Stimulated activated CD4-positive, alpha-beta T cell treated with anti-CD3 and anti-CD28 coated beads, Interleukin-1b, Interleukin-23, amount 100 ng/mL, for 48 hours (primary cell): Measurements from ENCODE around the gene ADAM19.

Experiments used
- DNase-seq: peaks from one replicate; pipeline ENCODE4 v3.0.0-alpha.2; 2020

ADAM19 gene

DNA sequence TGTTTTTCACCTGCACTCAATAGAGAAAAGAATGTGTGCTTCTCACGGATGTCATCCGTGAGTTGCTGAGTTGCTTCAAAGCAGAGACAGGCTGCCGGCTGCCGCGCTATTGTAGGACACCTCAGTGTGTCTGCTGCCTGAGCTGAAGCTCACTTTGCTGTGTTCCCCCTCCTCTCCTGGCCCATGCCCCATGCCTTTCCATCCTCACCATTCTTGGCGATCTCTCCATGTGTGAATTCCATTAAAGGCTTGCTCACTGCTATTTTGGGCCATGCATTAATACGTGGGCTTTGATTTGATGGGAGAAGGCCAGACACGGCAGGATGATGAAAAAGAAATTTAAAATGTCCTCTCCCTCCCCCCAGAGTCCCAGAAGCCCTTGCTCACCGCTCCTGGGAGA is 14.5 kb downstream of the ADAM19 start:
- no peak for DNase-seq

DNA sequence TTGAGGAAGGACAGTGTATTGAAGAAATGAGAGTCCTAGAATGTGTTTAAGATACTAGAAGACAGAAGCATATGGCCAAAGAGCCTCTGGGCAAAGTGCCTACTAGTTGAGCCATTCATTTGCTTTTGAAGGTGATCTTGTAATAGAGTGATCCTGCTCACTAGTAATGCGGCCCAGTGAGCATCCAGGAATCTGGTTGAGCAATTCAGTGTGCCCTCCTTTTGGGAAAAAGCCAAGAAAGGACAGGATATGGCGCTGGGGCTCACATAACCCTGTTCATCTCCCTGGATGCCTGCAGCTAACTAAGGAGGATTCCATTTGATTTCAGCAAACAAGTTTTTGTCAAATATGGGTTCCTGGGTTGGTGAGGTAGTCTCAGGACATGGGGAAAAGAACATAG is 16.3 kb downstream of the ADAM19 start:
- DNase-seq, result no peak

DNA sequence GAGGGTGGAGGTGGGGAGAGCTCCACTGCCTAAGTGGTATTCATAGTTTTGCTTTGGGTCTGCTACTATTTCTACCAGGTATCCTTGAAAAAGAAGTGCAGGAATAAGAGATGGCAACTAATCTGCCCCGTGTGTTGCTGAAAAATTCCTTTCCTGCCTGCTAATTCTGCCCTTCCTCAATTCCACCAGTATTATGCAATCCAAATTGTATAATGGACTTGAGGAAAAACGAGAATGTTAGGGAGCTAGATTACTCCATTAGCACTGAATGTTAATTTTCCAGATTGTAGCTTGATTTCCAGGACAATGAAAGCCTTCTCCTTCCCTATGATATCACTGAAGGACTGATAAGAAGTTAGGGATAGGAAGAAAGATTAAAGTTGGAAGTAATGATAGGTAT is 16.9 kb downstream of the ADAM19 start:
- no peak for DNase-seq

DNA sequence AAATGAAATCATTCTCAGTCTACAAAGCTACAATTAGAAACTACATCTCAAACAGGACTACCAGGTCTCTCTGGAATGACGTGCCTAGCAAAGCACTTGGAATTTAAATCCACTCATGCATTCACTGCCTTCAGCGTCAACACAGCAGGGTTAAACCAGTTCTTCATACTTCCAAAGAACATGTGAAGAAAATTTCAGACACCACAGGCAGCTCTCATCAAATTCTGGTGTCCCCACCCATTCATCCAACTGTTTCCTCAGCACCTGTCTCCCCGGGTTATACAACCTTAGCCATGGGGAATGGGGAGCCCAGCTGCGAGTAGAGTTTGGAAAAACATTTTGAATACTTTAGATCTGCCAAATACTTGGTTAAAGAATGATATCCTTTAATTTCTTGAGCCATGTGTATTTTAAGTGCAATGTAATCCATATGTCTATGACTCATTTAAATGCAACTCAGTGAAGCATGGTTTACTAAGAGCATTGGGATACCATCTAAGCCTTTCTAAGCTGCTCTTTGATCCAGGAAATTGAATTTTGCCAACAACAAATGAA is 17.5 kb downstream of the ADAM19 start:
- DNase-seq, result no peak

DNA sequence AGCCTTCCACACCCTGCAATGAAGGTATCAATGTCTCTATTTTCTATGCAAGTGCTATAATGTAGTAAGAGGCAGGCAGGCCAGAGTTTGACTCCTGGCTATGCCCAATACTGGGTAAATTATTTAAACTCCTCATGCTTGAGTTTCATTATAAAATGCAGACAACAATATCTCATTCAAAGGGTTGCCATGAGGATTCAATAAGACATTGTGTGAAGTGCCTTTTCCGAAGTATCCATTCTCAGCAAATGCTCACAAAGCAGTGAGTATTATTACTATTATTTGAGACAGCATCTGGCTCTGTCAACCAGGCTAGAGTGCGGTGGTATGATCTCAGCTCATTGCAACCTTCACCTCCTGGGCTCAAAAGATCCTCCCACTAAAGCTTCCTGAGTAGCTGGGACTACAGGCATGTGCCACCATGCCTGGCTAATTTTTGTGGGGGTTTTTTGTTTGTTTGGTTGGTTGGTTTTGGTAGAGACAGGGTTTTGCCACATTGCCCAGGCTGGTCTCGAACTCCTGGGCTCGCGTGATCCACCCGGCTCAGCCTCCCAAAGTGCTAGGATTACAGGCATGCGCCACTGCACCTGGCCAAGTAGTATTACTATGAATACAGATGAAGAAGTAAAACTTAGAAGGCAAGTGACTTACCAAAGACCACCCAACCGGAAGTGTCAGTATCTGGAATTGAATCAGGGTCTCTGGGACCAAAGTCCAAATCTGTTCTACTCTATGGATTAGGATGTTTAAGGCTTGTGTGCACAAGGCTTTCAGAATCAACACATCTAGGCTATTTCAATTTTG is 18.8 kb downstream of the ADAM19 start:
- no peak for DNase-seq

DNA sequence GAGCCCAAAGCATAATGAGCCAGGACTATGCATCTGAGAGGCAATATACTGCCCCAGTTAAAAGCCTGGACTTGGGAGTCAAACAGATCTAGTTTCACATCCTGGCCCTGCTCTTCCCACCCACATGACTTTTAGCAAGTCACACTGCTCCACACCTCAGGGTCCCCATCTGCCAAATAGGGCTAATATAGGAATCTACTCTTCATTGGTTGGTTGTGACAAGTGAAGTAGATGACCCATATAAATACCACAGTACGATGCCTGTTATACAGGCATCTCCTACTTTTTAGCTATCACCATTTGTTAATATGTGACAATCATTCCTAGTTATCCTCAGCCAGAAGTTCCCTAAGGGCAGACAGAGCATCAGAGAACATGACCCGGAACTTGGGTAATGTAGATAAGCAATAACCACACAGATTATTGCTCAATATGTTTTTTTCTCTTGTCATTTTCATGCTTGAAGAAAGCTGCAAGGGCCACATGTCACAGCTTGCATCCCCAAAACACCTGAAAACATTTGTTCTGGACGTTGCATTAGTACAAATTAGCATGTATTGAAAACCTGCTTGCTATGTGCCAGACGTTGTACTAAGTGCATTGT is 20.4 kb downstream of the ADAM19 start:
- DNase-seq, result no peak

DNA sequence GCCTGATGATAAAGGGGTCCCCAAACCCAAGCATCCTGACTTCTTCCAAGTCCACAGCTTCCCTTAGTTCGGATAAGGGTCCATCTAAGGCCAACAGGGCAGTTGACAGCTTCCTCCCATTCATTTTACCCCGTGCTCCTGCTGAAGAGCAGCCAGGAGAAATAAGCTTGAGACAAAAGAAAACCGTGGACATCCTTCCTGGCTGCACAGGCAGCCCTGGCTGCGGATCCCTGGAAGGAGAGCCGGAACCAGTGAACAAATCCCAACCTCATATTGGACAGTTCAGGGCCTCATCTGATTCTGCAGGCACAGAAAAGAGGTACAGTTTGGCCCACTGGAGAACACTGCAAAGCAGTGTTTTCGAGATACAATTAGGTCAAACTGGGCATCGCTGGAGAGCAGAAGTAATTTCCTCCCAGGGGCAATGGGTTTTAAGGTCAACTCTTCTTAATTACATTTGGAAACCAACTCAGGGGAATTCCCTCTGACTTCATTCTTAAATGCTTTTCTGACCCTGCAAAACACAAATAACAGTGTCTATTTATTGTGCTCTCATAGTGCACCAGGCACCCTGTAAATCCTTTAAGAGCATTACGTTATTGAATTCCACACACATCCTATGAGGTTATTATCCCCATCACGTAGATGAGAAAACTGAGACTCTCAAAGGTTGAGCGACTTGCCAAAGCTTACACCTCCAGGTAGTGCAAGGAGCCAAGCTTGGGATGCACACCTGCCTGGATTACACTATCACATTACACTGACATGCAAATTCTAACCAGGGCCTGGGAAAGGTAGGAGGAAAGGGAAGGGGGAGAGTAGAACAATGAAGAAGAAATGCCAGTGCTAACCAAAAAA is 21.2 kb downstream of the ADAM19 start:
- DNase-seq, result no peak

DNA sequence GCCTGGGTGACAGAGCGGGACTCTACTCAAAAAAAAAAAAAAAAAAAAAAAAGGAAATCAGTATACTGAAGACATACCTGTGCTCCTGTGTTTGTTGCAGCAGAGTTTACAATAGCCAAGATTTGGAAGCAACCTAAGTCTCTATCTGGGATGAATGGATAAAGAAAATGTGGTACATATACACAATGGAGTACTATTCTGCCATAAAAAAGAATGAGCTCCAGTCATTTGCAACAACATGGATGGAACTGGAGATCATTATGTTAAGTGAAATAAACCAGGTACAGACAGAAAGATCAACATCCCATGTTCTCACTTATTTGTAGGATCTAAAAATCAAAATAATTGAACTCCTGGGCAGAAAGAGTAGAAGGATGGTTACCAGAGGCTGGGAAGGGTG is 22.9 kb downstream of the ADAM19 start:
- DNase-seq, result no peak

DNA sequence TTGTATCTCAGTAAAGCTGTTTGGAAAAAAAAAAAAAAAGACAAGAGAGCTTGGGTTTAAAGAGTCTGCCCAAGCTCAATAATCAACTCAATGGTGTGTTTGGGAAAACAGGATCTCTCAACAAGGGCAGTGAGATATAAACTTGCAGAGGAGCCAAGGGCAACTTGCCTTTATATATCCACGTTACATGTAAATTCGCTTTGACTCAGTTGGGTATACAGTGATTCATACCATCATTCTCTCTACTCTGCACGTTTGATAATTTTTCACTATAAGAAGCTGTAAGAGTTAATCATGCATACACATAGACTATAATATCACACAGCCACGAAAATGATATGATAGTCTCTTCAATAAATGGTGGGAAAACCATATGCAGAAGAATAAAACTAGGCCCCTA is 24.9 kb downstream of the ADAM19 start:
- DNase-seq, result no peak

DNA sequence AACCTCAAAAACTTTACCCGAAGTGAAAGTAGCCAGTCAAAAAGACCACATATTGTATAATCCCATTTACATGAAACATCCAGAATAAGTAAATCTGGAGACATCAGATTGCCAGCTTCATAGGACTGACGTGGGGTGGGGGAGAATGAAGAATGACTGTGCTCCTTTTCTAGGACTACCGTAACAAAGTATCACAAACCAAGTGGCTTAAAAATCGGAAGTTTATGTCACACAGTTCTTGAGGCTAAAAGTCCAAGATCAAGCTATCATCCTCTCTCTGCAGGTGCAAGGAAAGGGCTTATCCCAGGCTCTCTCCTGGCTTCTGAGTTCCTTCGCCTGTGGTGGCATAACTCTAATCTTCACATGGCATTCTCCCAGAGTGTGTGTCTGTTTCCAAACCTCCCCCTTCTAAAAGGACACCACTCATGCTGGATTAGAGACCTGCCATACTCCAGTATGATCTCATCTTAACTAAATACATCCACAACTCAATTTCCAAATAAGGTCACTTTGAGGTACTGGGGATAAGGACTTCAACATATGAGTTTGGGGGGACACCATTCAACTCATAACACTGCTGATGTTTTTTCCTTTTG is 25.5 kb downstream of the ADAM19 start:
- DNase-seq, result no peak

DNA sequence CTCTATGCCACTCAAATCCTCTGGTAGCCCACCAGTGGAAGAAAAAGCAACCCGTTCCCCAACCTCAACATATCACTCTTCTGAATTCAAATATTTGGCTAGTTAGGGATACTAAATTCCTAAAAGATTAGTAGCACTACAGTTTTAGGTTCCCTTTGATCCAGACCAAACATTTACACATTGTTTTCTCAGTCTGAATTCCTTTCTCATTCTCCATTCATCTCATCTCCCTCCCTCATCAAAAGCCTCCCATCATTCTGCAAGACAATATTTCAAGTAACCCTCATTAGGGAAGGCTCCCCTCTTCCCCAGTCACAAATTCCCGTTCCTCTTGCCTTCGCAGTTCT is 26.3 kb downstream of the ADAM19 start:
- no peak for DNase-seq

DNA sequence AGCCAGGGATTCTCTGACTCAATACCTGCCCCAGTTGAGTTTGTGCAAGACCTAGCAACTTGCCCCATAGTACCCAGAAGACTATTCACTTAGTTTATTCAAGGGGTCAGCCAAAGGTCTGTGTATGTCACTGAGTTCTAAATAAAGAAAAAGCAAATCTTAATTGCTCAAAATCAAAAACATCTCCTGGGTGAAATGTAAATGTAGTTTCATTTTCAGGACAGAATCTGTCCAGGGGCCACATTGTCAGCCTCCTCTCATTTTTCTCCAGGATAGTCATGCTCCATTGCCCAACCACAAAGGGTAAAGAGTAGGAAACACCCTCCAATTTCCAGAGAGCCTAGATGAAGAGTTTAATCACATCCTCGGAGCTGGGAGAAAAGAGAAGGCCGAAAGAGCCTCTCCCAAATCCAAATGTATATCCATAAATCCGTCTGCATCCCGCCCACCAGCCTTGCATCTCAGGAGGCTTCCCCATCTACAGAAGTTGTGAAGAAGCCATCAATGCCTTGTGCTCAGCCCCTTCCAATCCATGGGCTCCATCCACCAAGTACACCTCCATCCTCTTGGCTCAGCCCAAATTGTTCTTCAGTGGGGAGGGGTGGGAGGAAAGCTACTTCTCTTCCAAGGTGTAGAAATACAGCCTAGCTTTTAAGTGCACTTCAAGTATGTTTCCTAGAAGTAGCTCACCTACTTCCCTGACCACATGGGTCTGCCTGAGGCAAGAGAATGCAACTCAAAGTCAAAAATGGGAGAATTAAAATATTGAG is 26.9 kb downstream of the ADAM19 start:
- DNase-seq, result no peak

DNA sequence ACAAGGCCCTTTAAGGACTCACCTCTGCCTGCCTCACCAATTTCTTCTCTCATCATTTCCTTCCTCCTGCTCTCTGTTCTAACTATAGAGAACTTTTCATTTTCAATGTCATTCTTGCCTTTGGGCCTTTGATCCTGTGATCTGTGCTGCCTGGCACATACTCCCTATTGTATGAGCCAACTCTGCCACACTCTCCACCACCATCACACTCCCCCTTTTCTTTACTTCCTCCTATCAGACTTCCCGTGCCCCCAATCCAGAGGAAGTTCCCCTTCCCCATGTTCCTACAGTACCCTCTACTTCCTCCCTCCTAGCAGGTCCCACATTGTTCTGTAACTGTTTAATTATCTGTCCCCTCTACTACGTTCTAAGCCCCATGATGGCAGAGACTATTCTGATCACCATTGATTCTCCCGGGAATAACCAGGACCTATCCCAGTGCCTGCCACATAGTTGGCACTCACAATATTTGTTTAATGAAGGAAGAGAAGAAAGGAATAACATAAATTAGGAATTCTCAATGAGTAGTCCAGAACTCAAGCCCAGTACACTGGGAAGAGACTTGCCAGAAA is 27.5 kb downstream of the ADAM19 start:
- no peak for DNase-seq

DNA sequence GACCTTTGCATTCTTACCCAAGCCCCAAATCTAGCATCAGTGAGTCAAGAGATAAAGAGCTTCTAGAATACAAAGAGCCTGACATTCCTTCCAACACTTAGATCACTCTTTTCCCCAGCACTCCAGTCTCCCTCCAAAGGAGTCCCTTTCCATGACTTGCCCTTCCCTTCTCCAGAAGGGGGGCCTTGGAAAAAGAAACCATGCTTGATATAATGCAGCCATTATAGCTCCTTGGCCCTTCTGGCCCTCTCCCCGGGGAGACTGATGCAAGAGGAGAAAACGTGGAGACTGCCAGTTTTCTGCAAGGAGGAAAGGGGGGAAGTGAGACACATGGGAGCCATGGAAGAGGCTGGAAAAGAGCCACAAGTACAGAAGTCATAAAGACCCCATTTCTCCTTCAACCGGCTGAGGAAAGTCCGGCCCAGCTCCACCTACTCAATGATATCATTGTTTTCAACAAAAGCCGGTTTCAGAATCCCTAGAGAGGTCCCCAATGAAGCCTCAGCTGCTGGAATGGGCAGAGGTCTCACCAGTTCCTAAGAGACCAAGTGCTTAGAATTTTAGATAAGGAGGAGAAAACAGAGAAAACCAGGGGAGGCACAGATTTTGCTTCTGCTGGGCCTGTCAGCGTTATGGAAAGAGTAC is 29.0 kb downstream of the ADAM19 start:
- DNase-seq, result no peak

DNA sequence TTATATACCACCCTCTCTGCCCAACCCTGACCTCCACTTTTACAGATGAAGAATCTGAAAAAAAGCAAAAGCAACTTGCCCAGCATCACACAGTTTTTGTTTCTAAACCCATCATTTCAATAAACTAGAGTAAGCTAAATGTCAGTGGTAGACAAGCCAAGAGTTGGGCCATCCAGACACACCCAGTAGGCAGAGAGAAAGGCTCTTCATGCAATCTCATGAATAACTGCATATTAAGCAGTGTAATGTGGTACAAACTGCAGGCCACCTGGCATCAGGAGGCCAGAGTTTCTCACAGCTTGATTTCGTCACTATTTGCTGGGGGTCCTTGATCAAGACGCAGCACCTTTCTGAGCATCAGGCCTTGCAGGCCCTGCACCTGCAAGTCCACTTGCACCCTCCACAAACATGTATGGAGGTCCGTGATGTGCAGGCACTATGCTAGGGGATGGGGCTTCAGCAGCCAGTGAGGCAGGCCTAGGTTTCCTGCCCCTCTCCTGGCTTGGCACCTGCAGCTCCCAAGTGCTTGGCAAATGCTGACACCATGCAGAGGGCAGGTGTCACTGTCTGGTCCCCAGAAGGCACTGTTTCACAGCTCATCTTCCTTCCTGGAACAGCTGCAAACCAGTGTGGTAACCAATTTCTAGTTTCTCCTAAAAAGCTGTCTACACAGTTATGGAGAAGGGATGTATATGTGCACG is 29.8 kb downstream of the ADAM19 start:
- DNase-seq, result no peak

DNA sequence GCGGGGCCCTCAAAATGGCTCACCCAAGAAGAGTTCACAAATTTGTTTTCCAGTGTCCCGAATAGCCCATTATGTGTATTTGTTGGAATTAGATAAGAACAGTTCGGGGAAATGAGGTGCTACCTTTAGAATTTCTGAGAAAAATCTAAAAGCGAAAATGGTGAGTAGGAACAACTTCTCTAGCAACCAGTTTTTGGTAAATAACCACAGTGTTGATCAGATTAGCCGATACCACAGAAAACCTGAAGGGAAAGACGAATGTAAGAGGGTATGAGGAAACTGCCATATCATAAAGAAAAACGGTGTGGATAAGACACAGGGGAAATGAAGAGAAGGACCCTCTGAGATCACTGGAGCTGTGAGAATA is 31.0 kb downstream of the ADAM19 start:
- no peak for DNase-seq

DNA sequence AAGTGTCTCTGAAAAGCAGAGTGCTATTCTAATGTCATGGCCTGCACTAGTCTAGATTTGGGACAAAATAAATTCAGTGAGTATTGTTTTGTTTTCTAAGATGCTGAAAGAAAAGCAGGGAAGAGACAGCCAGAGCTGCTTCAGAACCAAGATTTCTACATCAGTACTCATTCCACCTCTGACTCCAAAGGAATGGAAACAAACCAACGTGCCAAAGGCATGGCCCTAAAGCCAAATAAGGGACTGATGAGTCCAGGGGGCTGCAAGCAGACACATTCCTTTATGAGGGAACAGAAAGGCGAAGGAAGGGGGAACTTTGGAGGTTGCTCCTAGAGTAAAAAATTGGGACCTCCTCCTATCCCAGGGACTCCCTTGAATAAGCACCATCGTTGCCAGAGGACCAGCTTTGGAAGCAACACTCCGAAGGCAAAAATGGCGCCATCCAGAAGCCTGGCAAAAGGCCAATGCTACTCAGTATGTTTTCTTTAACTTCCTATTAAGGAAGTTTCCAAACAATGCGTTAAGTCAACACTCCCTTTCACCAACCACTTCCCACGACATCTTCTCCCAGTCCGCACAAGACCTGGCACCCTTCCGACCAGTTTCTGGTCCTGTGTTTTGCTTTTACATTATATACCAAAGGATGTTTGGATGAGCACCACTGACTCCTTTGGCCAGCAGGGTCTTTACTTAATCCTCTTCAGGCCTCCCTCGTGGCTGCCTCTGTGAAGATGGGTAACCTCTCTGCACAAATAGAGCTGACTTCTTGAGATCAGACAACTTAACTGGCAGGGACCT is 31.6 kb downstream of the ADAM19 start:
- DNase-seq, result peak; percentile 15

DNA sequence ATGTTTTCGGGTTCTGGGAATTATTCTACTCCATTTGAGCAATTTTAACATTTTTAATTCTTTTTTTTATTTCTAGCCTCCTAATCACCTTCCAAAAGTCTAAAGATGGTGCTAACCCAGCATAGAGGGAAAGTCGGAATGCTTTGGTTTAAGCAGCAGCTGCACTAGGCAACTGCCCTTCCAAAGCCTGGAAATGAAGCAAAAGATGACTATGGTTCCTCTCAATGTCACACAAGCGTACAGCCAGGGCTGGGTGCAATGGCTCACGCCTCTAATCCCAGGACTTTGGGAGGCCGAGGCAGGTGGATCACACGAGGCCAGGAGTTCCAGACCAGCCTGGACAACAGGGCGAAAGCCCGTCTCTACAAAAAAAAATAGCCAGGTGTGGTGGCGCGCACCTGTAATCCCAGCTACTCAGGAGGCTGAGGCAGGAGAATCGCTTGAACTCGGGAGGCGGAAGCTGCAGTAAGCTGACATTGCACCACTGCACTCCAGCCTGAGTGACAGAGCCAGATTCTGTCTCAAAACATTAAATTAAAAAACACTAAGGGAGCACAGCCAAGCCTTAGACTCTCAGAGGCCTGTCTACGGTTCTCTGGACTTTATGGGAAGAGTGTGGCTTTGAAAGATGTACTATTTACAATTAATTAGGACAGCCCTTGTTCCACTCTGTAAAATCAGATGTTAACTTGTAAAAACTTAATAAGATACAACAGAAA is 33.1 kb downstream of the ADAM19 start:
- no peak for DNase-seq

DNA sequence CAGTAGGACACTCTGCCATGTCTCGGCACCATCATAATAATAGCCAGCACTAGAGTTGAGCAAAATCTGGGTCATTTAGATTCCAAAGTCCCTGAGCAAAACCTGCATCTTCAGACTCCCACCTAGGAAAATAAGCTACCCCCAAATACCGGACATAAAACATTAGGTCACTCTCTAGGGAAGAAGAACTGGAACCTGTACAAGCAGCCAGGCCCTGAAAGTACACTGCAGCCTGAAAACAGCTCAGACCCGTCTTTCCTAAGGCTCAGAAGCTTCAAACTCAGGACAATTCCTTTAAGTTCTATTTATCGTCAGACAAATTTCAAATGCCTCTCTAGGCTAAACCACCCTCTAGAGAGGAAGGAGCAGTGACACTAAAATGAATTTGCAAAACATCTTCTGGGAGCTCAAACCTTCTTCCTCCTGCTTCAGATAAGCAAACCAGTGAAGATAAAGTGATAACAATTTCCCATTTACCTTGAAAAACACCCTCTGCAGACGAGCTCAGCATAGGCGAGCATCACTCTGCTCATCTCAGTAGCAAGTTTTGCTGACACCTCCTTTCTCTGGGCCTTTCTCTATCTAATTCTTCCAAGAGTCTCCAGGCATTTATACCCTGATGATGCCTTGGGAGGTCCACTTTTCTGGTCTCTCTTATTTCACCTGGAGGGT is 34.0 kb downstream of the ADAM19 start:
- no peak for DNase-seq
